ENCODE results near the gene CCNY. TPM values are rescaled to one million over a fixed set of nuclear protein-coding genes. Genes with fewer than 3 reads are reported as not detected.

The CCNY gene
- total RNA-seq, 1 experiment from 2014 or later: 62.2 TPM

GRCh38 chr10:35331894-35332640, 4.2 kb upstream of the CCNY start:
- no peak overlapping the region for H2AFZ ChIP-seq (ENCODE audit: low read depth, low read length, poor library complexity, severe bottlenecking)
- ATAC-seq: no peak
- RAD21 ChIA-PET (ENCODE audit: low non-redundant PET in 1 of 2, low total read pairs in 2 of 2, uncharacterized antibody in 2 of 2, unreplicated experiment in 2 of 2): no interaction called here
- BruUV-seq (replicated peaks): no TSS peak
- H4K20me1 ChIP-seq (ENCODE audit: insufficient read depth): peaks cover 3% of the 10 kb centered on the region; the same call in 1 of the 2 replicates
- H3K4me1 ChIP-seq (ENCODE audit: control insufficient read depth in 1 of 2, insufficient read depth in 2 of 2, low read length in 2 of 2): peaks cover 20 to 35% of the 10 kb centered on the region in 2 experiments
- peak; percentile 82 for DNase-seq (ENCODE audit: low read depth, low spot score)
- H3K4me3 ChIP-seq (replicated peaks in 1 of 2; ENCODE audit: low read depth in 1 of 2, low read length in 2 of 2): no peak overlapping the region
- peak overlapping the region; percentile 37 for H3K4me2 ChIP-seq (ENCODE audit: low read length)
- H3K9me3 ChIP-seq (ENCODE audit: control insufficient read depth in 1 of 2, insufficient read depth in 1 of 2, low read depth in 1 of 2, low read length in 2 of 2): no peaks in the 10 kb centered on the region
- intact Hi-C loops (cut with micrococcal nuclease): no loop called here
- peaks cover 45% of the 10 kb centered on the region for H3K79me2 ChIP-seq (ENCODE audit: insufficient read depth, low read length)
- peak overlapping the region; percentile 57 for H3K27ac ChIP-seq (ENCODE audit: low read depth, low read length)
- TF ChIP-seq RAD21 (IDR thresholded peaks at IDR 0.05; ENCODE audit: low read depth) (0 out of 2 replicates have a peak, but pooled peaks have one; percentile 13), CEBPB (IDR thresholded peaks at IDR 0.05; ENCODE audit: low read depth) (peak; percentile 99), FOSL1 (IDR thresholded peaks at IDR 0.05; ENCODE audit: low read depth) (peak; percentile 89), SIN3A (IDR thresholded peaks at IDR 0.05; ENCODE audit: low read depth) (0 out of 2 replicates have a peak, but pooled peaks have one; percentile 41), YY1 (IDR thresholded peaks at IDR 0.05; ENCODE audit: extremely low read depth, insufficient replicate concordance, low read depth, low read length) (no peak), EZH2phosphoT487 (IDR thresholded peaks at IDR 0.05; ENCODE audit: borderline replicate concordance) (no peak), SRF (IDR thresholded peaks at IDR 0.05; ENCODE audit: low read depth) (peak; percentile 51; the same call in 1 of the 2 replicates), SP1 (IDR thresholded peaks at IDR 0.05; ENCODE audit: low read depth) (peak; percentile 83), MAX (IDR thresholded peaks at IDR 0.05) (peak; percentile 37), POLR2AphosphoS5 (IDR thresholded peaks at IDR 0.05; ENCODE audit: low read depth, low read length) (peak; percentile 61), ATF3 (IDR thresholded peaks at IDR 0.05) (peak; percentile 72; the same call in 1 of the 2 replicates), JUND (IDR thresholded peaks at IDR 0.05) (peak; percentile 89), ZNF274 (IDR thresholded peaks at IDR 0.05; ENCODE audit: low read depth, low read length) (no peak), CBX3 (IDR thresholded peaks at IDR 0.05; ENCODE audit: low read depth) (peak; percentile 81; the same call in 1 of the 2 replicates)
- POLR2A ChIA-PET: no interaction called here
- CTCF ChIA-PET: interaction anchor here (1.2 kb wide), 1 partner anchor 136 kb away, joined by 3 read pairs; no protein-coding TSS in a partner anchor
- H3K27me3 ChIP-seq (ENCODE audit: insufficient read depth, low read length): no peaks in the 10 kb centered on the region
- peak overlapping the region; percentile 6; the same call in 1 of the 2 replicates for H3K9ac ChIP-seq (ENCODE audit: low read length)
- no peaks in the 10 kb centered on the region for H3K9me2 ChIP-seq (ENCODE audit: insufficient read depth)
- H3K36me3 ChIP-seq (ENCODE audit: control insufficient read depth in 1 of 2, insufficient read depth in 2 of 2, low read length in 2 of 2): no peaks in the 10 kb centered on the region; a peak in 1 of 4 replicates

Data from HCT116 (cell line).